ENCODE results near the gene PIK3C2G.

Gene PIK3C2G

DNA sequence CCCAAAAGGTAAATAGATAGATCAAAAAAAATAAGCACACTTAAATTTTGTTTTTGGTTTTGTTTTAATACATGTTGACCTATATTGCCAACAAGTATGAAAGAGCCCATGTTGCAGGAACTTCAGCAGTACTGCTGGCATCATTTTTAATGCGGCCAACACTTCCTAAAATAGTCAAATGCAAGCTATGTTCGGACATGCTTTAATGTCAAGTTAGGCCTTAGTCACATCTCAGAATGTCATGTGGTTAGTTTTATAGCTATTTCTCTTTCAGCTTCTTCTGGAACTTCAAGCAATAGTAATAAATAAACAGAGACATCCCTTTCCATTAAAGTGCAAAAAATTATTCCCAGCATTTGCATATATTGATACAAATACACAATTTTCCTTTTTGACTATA is 153.4 kb downstream of the PIK3C2G start:
- no peak for DNase-seq (ENCODE audit: low read depth in 3 of 3)

DNA sequence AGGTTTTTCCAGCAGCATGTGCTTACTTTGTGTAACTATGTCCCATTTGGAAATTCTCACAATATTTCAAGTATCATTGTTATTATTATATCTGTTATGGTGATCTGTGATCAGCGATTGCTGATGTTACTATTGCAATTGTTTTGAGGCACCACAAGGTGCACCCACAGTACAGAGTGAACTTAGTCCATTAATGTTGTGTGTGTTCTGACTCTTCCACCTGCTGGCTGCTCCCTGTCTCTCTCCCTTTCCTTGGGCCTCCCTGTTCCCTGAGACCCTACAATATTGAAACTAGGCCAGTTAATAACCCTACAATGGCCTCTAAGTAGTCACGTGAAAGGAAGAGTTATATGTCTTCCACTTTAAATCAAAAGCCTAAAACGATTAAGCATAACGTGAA is 153.9 kb downstream of the PIK3C2G start:
- no peak for DNase-seq (ENCODE audit: low read depth in 3 of 3)

DNA sequence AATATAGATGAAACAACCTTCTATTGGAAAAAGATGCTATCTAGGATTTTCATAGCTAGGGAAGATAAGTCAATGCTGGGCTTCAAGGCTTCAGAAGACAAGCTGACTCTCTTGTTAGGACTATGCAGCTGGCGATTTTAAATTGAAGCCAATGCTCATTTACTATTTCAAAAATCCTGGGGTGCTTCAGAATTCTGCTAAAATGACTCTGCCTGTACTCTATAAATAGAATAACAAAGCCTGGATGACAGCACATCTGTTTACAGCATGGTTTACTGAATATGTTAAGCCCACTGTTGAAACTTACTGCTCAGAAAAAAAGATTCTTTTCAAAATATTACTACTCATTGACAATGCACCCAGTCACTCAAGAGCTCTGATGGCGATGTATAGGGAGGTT is 155.1 kb downstream of the PIK3C2G start:
- DNase-seq (ENCODE audit: low read depth in 3 of 3), result no peak

DNA sequence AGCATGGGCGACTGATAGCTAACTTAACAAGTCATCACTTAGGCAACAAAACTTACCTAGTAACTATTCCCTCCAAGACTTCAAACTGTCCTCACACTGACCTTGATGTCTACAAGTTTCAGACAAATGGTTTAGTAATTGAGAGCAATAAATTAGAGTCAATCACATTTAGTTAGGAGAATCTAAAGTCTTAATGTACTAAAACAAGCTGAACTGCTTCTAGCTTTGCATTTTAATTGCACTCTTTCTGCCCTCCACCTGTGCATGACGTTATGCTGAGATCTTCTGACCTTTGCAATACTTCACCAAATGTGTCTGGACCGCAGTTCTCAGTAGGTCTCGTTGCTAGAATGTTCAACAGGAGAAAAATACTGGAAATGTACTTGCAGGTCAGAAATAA is 158.0 kb downstream of the PIK3C2G start:
- DNase-seq (ENCODE audit: low read depth in 3 of 3), result no peak

DNA sequence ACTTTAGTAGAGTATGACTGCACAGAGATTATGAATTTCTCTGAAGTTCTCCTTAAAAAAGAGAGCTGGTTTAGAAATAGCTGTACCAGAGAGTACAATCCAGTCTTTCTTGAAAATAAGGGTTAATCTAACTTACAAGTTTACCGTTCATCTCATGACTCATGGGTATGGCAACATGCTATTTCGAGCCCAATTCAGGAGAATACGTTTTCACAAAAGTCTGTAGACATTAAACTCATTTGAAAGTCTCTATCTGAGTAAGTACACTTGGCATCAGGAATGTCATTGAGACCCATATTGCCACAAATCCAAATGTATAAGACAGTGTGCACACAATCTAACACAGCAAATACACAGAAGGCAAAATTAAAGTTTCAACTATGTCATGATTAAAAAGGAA is 160.5 kb downstream of the PIK3C2G start:
- DNase-seq (ENCODE audit: low read depth in 3 of 3), result no peak

DNA sequence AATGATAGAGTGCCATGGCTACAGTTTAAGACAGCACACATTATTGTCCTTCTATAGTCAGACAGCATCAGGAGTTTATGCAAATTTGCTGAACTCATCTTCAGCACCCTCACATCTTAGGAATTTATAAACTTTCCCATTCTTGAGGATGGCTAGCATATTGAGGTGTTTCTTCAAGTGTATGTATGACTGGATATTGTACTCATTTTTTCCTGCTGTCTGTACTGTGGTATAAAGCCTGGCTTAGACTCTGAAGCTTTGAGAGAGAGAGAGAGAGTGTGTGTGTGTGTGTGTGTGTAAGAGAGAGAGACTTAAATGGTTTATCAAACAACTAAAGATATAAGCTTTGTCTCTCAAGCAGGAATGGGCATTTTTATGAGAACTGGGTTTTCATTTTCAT is 161.6 kb downstream of the PIK3C2G start:
- no peak for DNase-seq (ENCODE audit: low read depth in 3 of 3)

DNA sequence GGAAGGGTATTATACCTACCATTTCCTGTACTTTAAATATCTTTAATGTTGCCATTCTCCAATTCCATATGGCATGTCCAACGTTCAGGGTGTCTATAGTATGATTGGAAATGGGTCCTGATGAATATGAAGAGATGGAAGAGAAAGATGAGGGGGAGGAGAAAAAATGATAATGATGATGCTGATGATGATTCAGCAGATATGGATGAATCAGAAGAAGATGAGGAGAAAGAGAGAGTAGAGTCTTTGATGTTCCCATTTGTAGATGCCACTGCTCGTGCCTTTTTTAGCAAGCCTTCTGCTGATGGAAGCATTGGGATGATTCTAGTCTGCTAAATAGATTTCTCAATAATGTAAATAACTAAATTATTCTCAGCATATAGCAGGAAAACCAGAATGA is 163.5 kb downstream of the PIK3C2G start:
- no peak for DNase-seq (ENCODE audit: low read depth in 3 of 3)

DNA sequence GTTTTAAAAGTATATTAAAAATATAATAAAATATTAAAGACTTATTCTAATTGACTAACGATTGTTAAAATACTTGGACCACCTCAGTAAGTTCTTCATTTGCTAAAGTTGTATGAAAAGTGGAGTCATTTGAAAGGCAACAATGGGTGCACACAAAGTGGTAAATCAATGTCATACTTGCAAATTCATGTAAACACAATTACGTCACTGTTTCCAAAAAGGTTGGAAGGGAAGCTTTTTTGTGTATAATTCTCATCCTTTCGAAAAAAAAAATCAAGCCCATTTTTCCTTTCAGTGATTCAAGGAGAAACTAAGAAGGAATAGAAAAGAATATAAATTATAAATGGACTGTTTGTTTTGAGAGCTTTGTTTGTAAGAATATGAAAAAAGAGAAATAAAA is 166.2 kb downstream of the PIK3C2G start:
- no peak for DNase-seq (ENCODE audit: low read depth in 3 of 3)

DNA sequence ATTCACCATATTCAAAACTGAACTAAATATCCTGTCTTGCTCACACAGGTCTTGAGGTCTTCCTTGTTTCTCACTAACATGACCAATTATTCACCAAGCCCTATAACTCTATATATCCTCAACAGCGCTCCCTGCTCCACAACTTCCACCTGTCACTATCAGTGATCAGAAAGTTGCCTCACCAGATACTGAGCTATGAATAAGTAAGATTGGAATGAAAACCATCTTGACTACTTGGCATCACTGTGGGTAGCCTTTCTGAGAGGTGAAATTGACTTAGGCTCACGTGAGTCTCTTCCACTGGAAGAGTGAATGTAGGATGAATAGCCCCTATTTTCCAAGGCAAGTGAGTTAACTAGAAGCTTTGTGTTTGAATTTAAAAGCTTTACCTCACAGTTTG is 167.1 kb downstream of the PIK3C2G start:
- no peak for DNase-seq (ENCODE audit: low read depth in 3 of 3)

DNA sequence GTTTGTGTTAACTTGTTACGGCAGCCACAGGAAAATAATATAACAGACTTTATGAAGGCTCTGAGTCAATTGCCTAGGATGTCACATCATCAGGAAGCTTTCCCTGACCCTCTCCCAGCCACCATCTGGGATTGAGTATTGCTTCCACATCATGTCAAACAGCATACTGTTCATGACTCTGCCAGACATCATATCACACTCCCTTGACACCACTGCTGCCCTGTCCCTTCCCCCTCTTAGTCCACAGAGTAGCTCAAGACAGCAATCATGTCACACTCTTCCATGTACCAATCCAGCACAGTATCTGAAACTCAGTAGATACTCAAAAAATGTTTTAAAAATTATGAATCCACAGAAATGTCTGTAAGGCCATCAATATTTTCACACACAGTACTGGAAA is 168.0 kb downstream of the PIK3C2G start:
- DNase-seq (ENCODE audit: low read depth in 3 of 3), result no peak

DNA sequence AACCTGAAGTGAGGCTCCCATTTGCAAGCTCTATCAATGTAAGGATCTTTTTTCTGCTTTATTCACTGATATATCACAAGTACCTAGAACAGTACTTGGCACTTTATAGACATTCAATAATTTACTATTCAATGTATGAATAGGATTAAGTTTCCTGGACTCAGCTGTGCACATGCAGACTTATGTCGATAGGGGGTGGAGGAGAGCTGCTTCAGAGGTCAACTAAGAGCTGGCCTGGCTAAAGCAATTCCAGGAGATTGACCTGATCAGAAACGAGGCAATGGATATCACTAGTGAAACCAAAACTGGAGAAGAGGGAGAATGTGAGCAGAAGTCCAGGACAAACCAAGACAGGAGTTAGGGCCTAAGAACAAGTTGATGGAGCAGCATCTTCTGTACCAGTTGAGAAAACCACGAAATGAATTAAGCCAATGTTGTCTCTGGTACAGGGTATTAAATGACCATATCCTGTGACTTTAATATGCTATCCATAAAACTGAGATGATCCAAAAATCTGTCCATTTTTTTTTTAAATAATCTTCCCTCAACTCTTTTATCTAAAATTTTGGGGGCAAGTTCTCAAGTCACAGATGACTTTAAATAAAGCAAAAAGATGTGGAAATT is 169.2 kb downstream of the PIK3C2G start:
- DNase-seq (ENCODE audit: low read depth in 3 of 3), result no peak

DNA sequence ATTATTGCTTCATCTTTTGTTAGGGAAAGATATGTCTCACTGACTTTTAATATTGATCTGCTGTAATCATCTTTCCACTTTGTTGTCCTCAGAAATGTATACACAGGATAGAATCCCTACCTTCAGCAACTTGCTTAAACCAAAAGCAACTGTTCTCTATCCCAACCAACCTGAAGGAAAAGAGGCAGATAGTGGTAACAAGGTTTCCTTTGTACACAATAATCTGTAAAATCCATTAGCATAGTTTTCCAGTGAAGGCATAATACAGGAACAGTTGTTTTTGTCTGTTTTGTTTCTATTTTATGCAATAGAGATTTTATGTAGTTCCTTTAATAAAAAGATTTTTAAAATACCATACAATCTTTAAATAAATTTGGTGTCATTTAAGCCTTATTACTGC is 170.5 kb downstream of the PIK3C2G start:
- DNase-seq (ENCODE audit: low read depth in 3 of 3), result no peak

DNA sequence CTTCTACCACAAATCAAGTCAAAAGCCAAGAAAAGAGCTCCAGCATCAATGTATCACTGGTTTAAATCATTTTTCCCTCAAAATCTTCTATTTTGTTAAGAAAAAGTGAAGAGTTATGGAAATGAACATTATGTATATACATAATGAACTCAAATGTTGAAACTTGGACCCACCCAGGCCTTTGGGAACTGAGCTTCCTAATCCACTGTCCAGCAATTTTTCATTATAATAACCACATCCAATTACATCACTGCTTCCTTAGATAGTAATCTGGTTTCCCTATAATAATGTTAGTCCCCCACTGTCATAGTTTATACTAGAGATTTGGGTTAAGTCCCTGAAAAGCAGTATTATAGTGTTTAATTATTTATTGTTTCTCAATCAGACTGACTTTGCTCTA is 170.9 kb downstream of the PIK3C2G start:
- DNase-seq (ENCODE audit: low read depth in 3 of 3), result no peak

DNA sequence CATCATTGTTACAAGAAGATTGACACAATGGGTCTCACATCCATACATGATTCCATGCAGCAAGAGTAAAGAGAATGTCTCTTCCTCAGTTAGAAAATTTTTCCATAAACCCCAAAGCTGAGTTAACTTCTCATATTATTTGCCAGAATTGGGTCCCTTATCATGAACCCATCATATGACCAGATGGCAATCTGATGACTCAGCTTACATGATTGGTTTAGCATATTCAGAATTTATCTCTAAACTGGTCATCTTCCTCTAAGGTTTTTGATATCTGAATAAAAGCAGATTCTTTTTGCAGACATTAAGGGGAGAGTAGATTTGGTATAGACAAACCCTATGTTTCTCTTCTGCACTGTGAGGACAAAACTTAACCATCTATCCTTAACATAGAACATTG is 174.9 kb downstream of the PIK3C2G start:
- no peak for DNase-seq (ENCODE audit: low read depth in 3 of 3)

DNA sequence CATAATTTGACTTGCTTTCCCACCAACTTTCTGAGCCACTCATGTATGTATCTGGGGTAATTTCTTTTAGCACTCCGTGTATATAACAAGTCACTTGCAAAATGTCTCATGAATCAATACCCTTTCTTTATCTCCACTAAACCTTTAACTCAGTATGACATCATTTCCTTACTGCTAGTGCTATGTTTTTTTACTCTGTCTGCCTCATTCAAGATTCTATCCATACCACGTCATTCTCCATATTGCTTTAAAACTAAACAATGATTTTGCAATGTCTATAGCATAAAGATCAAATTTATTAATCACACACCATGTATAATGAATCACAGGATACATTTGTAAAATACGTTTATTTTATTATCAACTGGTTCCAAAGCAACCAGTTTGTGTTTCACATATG is 178.2 kb downstream of the PIK3C2G start:
- DNase-seq (ENCODE audit: low read depth in 3 of 3), result no peak

DNA sequence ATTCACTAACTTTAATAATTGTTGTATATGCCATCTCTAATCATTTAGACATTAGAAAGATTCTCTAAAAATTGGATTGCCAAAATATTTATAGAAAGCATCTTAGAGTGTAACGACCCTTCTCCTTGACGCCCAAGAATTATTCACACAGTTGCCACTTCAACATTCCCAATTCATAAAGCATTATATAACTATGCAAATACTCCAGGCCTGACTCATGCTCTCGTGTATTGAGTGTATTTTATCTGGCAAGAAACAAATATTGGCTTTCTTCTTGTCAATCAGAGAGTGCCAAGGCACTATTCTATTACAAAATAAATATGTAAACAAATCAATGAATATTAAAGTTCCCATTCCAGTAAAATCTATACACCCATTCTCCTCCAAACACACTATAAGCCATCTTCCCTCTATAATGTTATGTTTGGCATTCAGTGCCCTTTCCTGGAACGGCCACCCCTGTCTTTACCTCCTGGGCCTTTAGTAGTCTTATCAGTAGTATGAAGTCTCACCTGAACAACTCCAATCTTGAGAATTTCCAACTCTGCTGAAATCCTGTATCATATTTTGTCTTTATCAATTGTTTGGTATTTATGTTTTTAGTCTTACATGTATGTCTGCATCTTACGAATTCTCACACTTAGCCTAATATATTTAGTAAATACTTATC is 182.6 kb downstream of the PIK3C2G start:
- DNase-seq (ENCODE audit: low read depth in 3 of 3), result no peak

DNA sequence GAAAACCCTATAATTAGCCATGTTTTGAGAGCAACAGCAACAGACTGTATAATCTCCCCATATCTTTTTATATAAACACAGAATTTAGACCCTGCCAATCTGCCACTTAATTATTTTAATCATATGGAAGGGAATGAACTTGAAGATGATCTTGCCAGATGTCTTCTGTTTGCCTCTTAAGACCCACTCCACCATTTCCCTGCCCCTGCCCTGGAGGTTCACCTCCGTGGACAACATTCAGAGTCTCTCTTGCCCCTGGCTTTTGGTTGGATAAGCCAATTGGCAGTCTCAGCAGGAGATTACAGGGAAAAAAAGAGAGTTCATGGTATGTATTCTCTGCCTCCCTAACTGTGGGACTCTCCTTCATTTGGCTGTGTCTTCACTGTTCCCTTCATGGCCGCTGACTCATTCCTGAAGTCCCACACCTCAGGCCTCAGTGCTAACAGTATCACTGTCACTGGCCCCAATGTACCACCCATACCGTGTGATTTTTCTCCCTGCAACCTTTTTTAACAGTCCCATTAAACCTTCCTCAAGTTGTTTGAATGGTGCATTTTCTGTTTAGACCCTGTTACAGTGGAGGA is 184.8 kb downstream of the PIK3C2G start:
- no peak for DNase-seq (ENCODE audit: low read depth in 3 of 3)

DNA sequence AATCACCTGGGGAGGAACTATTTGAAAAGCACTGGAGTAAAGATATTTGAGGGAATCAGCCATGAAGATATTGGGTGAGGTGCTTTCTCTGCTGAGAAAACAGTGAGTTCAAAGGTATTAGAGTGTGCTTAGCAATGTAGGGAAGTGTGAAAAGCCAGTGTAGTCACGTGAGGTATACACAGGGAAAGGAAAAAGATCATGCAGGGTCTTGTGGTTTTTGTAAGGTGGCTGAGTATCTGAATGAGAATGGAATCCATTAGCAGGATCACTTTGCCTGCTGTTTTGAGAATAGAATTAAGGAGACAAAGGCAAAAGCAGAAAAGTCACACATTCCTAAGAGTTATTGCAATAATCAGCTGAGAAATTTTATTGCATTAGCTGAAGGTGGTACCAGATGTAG is 193.0 kb downstream of the PIK3C2G start:
- DNase-seq (ENCODE audit: low read depth in 3 of 3), result no peak

DNA sequence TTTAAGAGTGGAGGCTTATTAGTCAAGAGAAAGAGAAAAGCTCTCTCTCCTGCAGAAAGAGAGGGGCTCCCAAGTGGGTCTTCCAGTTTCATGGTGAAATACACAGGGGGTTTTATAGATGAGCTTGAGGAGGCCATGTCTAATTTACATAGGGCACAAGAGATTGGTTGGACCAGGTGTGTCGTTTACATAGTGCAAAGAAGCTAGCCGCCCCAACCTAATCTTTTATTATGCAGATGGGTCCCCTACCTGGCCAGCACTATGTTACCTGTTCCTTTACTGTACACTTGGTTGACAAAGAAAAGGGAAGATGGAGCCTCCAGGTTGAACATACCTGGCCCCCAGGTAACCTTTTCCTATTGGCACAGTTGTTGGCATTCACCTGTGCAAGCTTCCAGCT is 195.0 kb downstream of the PIK3C2G start:
- DNase-seq (ENCODE audit: low read depth in 3 of 3), result no peak

DNA sequence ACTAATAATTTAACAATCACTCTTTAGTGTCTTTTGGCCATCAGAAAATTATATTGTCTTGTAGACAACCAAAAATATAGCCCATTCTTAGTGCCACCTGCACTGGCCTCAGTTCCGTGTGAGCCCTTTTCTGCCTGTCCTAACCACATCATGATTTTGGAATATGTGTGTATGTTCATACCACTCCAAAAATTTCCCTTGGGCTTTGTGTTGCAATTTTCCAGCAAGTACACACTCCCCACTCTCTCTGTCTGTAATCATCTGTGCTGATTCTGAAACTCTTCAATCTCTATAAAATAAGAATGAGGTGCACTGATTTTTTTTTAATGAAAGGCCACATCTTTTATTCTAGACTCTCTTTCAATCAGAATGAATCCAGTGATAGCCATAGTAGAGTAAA is 196.0 kb downstream of the PIK3C2G start:
- no peak for DNase-seq (ENCODE audit: low read depth in 3 of 3)

DNA sequence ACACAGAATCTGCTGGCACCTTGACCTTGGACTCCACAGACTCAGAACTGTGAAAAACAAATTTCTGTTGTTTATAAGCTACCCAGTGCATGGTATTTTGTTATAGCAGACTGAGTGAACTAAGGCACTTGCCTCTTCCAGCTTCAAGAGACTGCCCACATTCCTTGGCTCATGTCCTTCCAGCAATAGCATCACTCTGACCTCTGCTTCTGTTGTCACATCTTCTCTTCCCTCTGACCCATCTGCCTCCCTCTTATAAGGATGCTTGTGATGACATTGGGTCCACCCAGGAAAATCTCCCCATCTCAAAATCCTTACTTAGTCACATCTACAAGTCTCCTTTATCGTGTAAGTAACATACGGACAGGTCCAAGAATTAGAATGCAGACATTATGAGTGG is 200.4 kb downstream of the PIK3C2G start:
- DNase-seq (ENCODE audit: low read depth in 3 of 3), result no peak

DNA sequence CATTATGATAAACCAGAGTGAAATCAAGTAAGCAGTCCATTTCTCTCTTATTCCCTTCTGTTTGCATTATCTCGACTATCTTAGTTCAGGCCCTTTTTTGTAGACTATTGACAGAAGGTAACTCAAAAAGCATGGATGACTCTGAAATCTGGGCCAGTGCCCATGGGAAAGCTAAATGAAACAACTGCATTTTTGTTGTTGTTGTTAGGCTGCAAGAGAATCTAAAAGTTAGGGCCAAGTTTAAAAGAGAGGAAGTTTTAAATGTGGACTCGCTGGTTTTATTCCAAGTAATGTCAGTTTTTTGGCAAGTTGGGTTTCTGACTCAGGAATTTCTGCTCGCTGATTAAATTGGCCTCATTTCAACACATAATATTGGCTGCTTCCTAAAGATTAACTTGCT is 201.1 kb downstream of the PIK3C2G start:
- no peak for DNase-seq (ENCODE audit: low read depth in 3 of 3)

DNA sequence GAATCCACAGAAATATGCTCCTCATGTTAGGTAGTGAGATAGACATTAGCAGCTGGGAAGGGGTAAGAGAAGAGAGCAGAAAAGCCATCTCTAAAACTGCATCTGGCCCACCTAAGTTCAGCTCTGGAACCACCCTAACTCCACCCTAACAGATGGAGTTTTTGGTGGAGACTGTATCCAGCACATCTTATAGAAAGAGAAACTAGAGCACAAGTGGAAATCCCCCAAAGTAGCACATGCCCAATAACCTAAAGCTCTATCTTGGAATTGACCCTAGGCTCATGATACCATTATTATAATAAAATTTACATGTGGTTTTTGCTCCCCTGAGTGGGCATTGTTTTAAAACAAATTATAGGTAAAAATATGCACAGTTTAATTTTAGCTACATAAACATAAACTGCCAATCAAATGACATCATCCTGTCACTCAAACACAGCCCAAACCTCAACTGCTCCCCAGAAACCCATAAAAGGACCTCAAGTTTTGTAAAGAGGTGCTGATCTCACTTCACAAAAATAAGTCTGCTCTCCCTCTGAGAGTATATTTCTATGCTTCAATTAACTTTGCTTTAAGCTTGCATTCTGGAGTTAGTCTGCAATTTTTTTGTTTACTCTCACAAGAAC is 206.4 kb downstream of the PIK3C2G start:
- DNase-seq (ENCODE audit: low read depth in 3 of 3), result no peak
